CD4-positive, alpha-beta T cell treated with Interleukin-6 at 100 ng/mL for 8 hours (primary cell): ENCODE results near the gene MED17.

ENCODE experiments used
- DNase-seq: peaks from one replicate; pipeline ENCODE4 v3.0.0-alpha.2; 2020; ENCODE audit warnings: mixed read lengths, low spot score

The MED17 gene

GRCh38 chr11:93817426-93818348 is 33.6 kb downstream of the MED17 start:
- DNase-seq = no peak

- DNase-seq = no peak
These were observed 36.0 kb downstream of the MED17 start for GRCh38 chr11:93819966-93820695.

- DNase-seq = no peak
These were observed 36.8 kb downstream of the MED17 start for GRCh38 chr11:93820847-93821246.

DNA sequence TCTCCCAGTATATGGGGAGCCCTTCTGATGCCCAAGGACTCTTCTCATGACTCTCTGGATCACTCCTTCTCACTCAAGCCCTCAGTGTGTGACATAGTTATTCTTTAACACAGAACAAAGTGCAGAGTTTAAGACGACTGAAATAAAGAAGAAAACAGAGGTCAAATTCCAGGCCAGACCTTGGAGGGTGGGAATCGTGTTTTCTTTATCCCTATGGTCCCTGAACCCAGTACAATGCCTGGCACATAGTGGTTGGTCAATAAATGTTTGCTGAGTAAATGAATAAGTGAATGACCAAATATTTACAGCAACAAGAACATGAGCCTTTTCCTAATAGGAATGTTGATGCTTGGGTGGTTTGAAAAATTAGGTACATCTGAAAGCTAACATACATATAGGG is 37.5 kb downstream of the MED17 start:
- DNase-seq = no peak

- no peak for DNase-seq
These were observed 38.3 kb downstream of the MED17 start for GRCh38 chr11:93822359-93822758.

DNA sequence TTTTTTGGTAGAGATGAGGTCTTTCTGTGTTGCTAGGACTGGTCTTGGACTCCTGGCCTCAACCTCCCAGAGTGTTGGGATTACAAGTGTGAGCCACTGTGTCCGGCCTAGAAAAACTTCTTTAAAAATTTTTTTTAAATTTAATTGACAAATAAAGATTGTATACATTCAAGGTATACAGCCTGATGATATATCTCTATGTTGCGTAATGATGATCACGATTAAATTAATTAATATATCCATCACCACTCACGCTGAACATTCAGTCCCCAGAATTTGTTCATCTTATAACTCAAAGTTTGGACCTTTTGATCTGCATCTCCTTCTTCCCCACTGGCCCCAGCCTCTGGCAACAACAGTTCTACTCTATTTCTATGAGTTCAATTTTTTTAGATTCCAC is 39.1 kb downstream of the MED17 start:
- DNase-seq = no peak

- no peak for DNase-seq
These were observed 43.3 kb downstream of the MED17 start for GRCh38 chr11:93827363-93827762.

- no peak for DNase-seq
These were observed 45.5 kb downstream of the MED17 start for GRCh38 chr11:93829598-93829997.

- no peak for DNase-seq
These were observed 47.5 kb downstream of the MED17 start for GRCh38 chr11:93831343-93832127.

GRCh38 chr11:93832780-93833179 is 48.7 kb downstream of the MED17 start:
- DNase-seq = no peak

GRCh38 chr11:93838967-93839366 is 54.9 kb downstream of the MED17 start:
- no peak for DNase-seq

DNA sequence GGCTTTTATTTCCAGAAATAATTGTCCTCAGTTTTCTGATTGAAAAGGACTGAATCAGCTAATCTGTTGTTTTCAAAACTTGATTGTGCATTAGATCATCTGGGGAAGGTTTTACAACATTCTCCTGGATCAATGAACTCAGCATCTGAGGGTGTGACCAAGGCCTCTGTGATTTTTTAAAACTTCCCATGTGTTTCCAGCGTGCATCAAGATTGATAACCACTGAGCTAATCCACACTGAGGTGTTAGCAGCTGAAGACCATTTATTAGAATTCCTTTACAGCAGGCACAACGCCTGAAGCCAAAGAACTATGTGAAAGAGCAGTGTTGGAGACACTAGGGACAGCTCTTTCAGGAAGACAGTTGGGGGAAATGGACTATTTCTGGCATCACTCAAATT is 56.1 kb downstream of the MED17 start:
- no peak for DNase-seq

GRCh38 chr11:93840981-93841380 is 56.9 kb downstream of the MED17 start:
- DNase-seq = no peak

DNA sequence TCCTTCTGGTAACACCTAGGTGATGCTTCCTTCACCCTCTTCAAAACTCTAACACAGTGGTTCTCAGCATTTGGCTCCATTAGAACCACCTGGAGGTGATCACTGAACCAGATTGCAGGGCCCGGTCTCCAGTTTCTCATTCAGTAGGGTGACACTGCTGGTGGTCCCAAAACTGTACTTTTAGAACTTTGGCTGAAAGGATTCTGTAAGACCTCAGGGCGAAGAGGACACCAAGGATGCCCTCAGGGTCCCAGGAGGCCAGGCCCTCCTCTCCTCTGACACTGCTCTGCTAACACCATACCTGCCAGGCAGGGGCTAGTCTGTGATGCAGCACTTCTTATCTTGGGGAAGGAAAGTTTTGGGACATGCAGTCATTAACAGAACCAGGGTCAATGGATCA is 57.4 kb downstream of the MED17 start:
- DNase-seq = no peak

DNA sequence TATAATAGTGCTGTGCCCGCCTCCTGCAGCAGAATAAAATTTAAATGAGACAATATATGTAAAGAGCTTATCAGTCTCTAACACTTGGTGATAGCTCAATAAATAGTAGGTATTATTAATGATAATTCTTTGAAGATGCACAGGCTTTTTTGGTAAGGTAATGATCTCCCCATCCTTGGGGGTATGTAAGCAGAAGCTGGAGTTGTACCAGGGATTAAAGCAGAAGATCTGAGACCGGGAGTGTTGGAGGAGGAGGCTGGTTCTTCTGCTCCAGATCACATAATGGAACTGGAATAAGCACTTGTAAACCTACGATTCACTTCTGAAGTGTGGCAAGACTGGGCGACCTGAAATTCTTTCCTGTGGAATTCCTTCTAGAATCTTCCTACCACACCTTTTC is 58.0 kb downstream of the MED17 start:
- no peak for DNase-seq

DNA sequence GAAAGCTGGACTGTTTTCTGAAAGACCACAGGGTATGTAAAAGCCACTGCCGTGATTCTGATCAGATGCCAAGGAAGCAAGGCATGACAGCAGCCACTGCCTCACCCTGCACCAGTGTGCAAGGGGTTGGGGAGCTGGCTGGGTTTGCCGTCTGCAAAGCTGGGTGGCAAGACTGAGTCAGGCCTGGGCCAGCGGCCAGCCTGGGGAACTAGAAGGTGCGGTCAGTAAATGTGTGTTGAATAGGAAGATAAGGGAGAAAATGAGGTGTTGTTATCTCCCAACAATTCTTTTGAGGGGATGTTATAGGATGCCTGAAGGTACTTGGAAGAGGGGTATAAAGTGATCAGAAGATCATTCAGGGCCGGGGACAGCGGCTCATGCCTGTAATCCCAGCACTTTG is 58.4 kb downstream of the MED17 start:
- no peak for DNase-seq

- DNase-seq = no peak
These were observed 59.8 kb downstream of the MED17 start for GRCh38 chr11:93843906-93844305.

DNA sequence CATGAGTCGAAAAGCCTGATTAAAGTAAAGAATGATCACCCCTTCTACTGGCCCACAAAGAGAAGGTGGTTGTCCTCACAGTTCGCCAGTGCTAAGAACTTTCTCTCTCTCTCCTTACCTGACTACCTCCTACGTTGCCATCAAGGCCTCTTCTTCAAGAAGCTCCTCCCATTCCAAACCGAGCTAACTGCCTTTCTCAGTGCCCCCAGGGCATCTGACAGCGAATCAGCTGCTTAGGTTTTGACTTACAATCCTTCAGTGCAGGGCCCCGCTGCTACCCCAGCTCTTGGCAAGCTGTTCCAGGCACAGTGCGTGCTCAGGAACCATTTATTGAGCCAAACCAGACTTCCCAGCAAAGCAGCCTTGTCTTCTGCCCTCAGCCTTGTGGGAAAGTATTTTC is 60.5 kb downstream of the MED17 start:
- no peak for DNase-seq

GRCh38 chr11:93845181-93846092 is 61.4 kb downstream of the MED17 start:
- DNase-seq = no peak

DNA sequence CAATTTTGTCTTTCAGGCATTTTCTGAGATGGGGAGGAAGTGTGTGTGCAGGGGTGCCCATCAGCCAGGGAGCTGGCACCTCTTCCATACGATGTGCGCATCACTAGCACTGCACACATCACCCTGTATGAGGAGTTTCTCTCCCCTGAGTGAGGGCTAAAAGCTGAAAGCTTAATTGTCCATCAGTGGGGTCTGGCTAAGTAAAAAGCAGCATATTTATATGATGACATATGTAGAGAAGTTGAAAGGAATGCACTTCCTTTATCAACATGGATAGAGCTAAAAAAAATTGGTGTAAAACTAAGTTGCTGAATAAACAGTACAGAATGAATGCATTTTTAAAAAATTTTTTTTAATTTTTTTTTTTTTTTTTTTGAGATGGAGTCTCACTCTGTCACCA is 62.3 kb downstream of the MED17 start:
- DNase-seq = no peak

GRCh38 chr11:93849201-93849600 is 65.1 kb downstream of the MED17 start:
- DNase-seq = no peak
